Activated CD4-positive, alpha-beta memory T cell treated with anti-CD3 and anti-CD28 coated beads for 36 hours (primary cell): ENCODE measurements around the gene TNNT1. TPM values are rescaled to one million over a fixed set of nuclear protein-coding genes. Genes with fewer than 3 reads are reported as not detected.
A peak's percentile ranks its signal among the peaks of the same experiment; 100 is the strongest.

Experiments used
- CTCF ChIA-PET: fragments of 350-600 bp; sonication (Branson Sonifier 250); formaldehyde crosslinking; loops from one replicate; lab custom pipeline; 2021; ENCODE audit warnings: antibody characterized with exemption, inconsistent platforms; lab: Charles Lee
- POLR2A ChIA-PET: fragments of 350-600 bp; sonication (Branson Sonifier 250); formaldehyde crosslinking; loops from one replicate; lab custom pipeline; 2021; ENCODE audit warnings: antibody characterized with exemption; lab: Charles Lee
- DNase-seq: peaks from one replicate; pipeline ENCODE4 v3.0.0-alpha.2; 2020
- H3K27ac Mint-ChIP-seq: one replicate; pipeline ENCODE4 v1.8.0; 2021; ENCODE audit warnings: mixed read lengths
- H3K27me3 Mint-ChIP-seq: one replicate; pipeline ENCODE4 v1.8.0; 2021; ENCODE audit warnings: mixed read lengths
- H3K36me3 Mint-ChIP-seq: one replicate; pipeline ENCODE4 v1.8.0; 2021; ENCODE audit warnings: mixed read lengths
- H3K4me1 Mint-ChIP-seq: one replicate; pipeline ENCODE4 v1.8.0; 2021; ENCODE audit warnings: low read depth, mixed read lengths
- H3K4me3 Mint-ChIP-seq: one replicate; pipeline ENCODE4 v1.8.0; 2021; ENCODE audit warnings: mild to moderate bottlenecking, mixed read lengths
- H3K9me3 Mint-ChIP-seq: one replicate; pipeline ENCODE4 v1.8.0; 2021; ENCODE audit warnings: mixed read lengths
- intact Hi-C: fragments of 100-400 bp; cut with micrococcal nuclease; formaldehyde crosslinking; loops from one replicate; pipeline ENCODE4 v1.15.1; 2023
- total RNA-seq, 2 experiments: library from RNA; stranded (reverse); gene quantifications; one replicate each; pipeline ENCODE4 v1.2.3, GENCODE V29; 2021

TNNT1 gene
- total RNA-seq, 2 experiments from 2014 or later, result not detected

- ChIA-PET POLR2A (no interaction called here), CTCF (interaction anchor here (0.8 kb wide), 1 partner anchor 12 kb away, joined by 5 read pairs; no protein-coding TSS in a partner anchor)
- no peak for DNase-seq
- Mint-ChIP-seq H3K4me3 (no peak overlapping the region), H3K9me3 (peaks cover 12% of the 10 kb centered on the region), H3K36me3 (no peaks in the 10 kb centered on the region), H3K27ac (no peak overlapping the region), H3K4me1 (peaks cover 16% of the 10 kb centered on the region), H3K27me3 (peaks cover 28% of the 10 kb centered on the region)
- intact Hi-C loops, result no loop called here
These were observed 4.8 kb upstream of the TNNT1 start for GRCh38 chr19:55153652-55154264.

- DNase-seq, result no peak
- intact Hi-C loops, result no loop called here
- CTCF ChIA-PET, result interaction anchor here (1.1 to 1.9 kb wide), 2 partner anchors 8 to 10 kb away, joined by 4 to 7 read pairs; no protein-coding TSS in a partner anchor
These were observed 3.0 kb upstream of the TNNT1 start for GRCh38 chr19:55152017-55152416.

GRCh38 chr19:55147545-55148251, 1.3 kb downstream of the TNNT1 start:
- intact Hi-C loops, result no loop called here
- no peak overlapping the region for H3K27ac Mint-ChIP-seq
- POLR2A ChIA-PET, result no interaction called here
- peaks cover 12% of the 10 kb centered on the region for H3K9me3 Mint-ChIP-seq
- no peak for DNase-seq
- H3K27me3 Mint-ChIP-seq, result peaks cover 40% of the 10 kb centered on the region
- peaks cover 3% of the 10 kb centered on the region for H3K4me1 Mint-ChIP-seq
- H3K4me3 Mint-ChIP-seq, result no peak overlapping the region
- CTCF ChIA-PET, result interaction anchor here (0.7 kb wide), 1 partner anchor 60 kb away, joined by 3 read pairs; no protein-coding TSS in a partner anchor
- no peaks in the 10 kb centered on the region for H3K36me3 Mint-ChIP-seq

More at GRCh38 chr19:55152017-55152416, 3.0 kb upstream of the TNNT1 start:
- Mint-ChIP-seq H3K27me3 (peaks cover 27% of the 10 kb centered on the region), H3K27ac (peak overlapping the region; percentile 38), H3K9me3 (peaks cover 12% of the 10 kb centered on the region), H3K36me3 (no peaks in the 10 kb centered on the region), H3K4me1 (peaks cover 16% of the 10 kb centered on the region), H3K4me3 (no peak overlapping the region)
- POLR2A ChIA-PET, result no interaction called here

GRCh38 chr19:55146705-55147273, 2.2 kb downstream of the TNNT1 start:
- Mint-ChIP-seq H3K27me3 (peaks cover 42% of the 10 kb centered on the region), H3K4me3 (no peak overlapping the region), H3K9me3 (peaks cover 6% of the 10 kb centered on the region), H3K4me1 (peaks cover under 1% of the 10 kb centered on the region), H3K27ac (no peak overlapping the region), H3K36me3 (no peaks in the 10 kb centered on the region)
- CTCF ChIA-PET, result interaction anchor here (1.0 to 1.5 kb wide), 3 partner anchors 10 to 357 kb away, joined by 3 to 6 read pairs (median 4); no protein-coding TSS in a partner anchor
- POLR2A ChIA-PET, result no interaction called here
- no peak for DNase-seq
- intact Hi-C loops, result no loop called here

- Mint-ChIP-seq H3K4me3 (no peak overlapping the region), H3K27ac (no peak overlapping the region), H3K9me3 (peaks cover under 1% of the 10 kb centered on the region), H3K27me3 (peaks cover 44% of the 10 kb centered on the region), H3K4me1 (peaks cover under 1% of the 10 kb centered on the region), H3K36me3 (no peaks in the 10 kb centered on the region)
- ChIA-PET CTCF (interaction anchor here (1.0 to 1.5 kb wide), 3 partner anchors 10 to 358 kb away, joined by 3 to 6 read pairs (median 4); no protein-coding TSS in a partner anchor), POLR2A (no interaction called here)
- intact Hi-C loops, result no loop called here
- DNase-seq, result peak; percentile 40
These were observed 2.8 kb downstream of the TNNT1 start for GRCh38 chr19:55146078-55146704.

- POLR2A ChIA-PET, result no interaction called here
- DNase-seq, result no peak
- H3K27ac Mint-ChIP-seq, result no peak overlapping the region
- H3K4me3 Mint-ChIP-seq, result no peak overlapping the region
- CTCF ChIA-PET, result no interaction called here
- H3K9me3 Mint-ChIP-seq, result no peaks in the 10 kb centered on the region
- intact Hi-C loops, result no loop called here
- H3K4me1 Mint-ChIP-seq, result peaks cover 3% of the 10 kb centered on the region
- no peaks in the 10 kb centered on the region for H3K36me3 Mint-ChIP-seq
- peaks cover 50% of the 10 kb centered on the region for H3K27me3 Mint-ChIP-seq
These were observed 3.8 kb downstream of the TNNT1 start for GRCh38 chr19:55145232-55145631.

GRCh38 chr19:55141696-55142095, 7.3 kb downstream of the TNNT1 start:
- CTCF ChIA-PET, result interaction anchor here (0.6 to 4.3 kb wide), 22 partner anchors 10 to 563 kb away, joined by 3 to 70 read pairs (median 4); partner anchors contain the start of genes UBE2S and ZNF628
- Mint-ChIP-seq H3K9me3 (no peaks in the 10 kb centered on the region), H3K36me3 (no peaks in the 10 kb centered on the region), H3K27me3 (peaks cover 45% of the 10 kb centered on the region), H3K4me3 (no peak overlapping the region), H3K27ac (no peak overlapping the region), H3K4me1 (peaks cover 3% of the 10 kb centered on the region)
- intact Hi-C loops, result loop anchor here (5.0 kb wide), 1 partner anchor 361 kb away; no protein-coding TSS in a partner anchor
- POLR2A ChIA-PET, result no interaction called here
- no peak for DNase-seq

GRCh38 chr19:55137915-55138314, 11.1 kb downstream of the TNNT1 start:
- Mint-ChIP-seq H3K36me3 (no peaks in the 10 kb centered on the region), H3K4me3 (no peak overlapping the region), H3K4me1 (peaks cover 3% of the 10 kb centered on the region), H3K27ac (no peak overlapping the region), H3K27me3 (peaks cover 32% of the 10 kb centered on the region), H3K9me3 (no peaks in the 10 kb centered on the region)
- ChIA-PET CTCF (interaction anchor here (0.7 kb wide), 1 partner anchor 12 kb away, joined by 3 read pairs; no protein-coding TSS in a partner anchor), POLR2A (no interaction called here)
- no peak for DNase-seq
- intact Hi-C loops, result no loop called here

- H3K4me3 Mint-ChIP-seq, result no peak overlapping the region
- peaks cover 34% of the 10 kb centered on the region for H3K27me3 Mint-ChIP-seq
- no peak overlapping the region for H3K27ac Mint-ChIP-seq
- peaks cover 3% of the 10 kb centered on the region for H3K4me1 Mint-ChIP-seq
- DNase-seq, result no peak
- intact Hi-C loops, result no loop called here
- H3K9me3 Mint-ChIP-seq, result no peaks in the 10 kb centered on the region
- no peaks in the 10 kb centered on the region for H3K36me3 Mint-ChIP-seq
- POLR2A ChIA-PET, result no interaction called here
- CTCF ChIA-PET, result interaction anchor here (1.0 kb wide), 1 partner anchor 48 kb away, joined by 4 read pairs; no protein-coding TSS in a partner anchor
These were observed 12.5 kb downstream of the TNNT1 start for GRCh38 chr19:55136399-55137102.

GRCh38 chr19:55134736-55135135, 14.3 kb downstream of the TNNT1 start:
- no peak overlapping the region for H3K27ac Mint-ChIP-seq
- DNase-seq, result no peak
- POLR2A ChIA-PET, result no interaction called here
- intact Hi-C loops, result no loop called here
- H3K4me1 Mint-ChIP-seq, result no peaks in the 10 kb centered on the region
- peaks cover 36% of the 10 kb centered on the region for H3K27me3 Mint-ChIP-seq
- no peak overlapping the region for H3K4me3 Mint-ChIP-seq
- H3K9me3 Mint-ChIP-seq, result no peaks in the 10 kb centered on the region
- no peaks in the 10 kb centered on the region for H3K36me3 Mint-ChIP-seq
- CTCF ChIA-PET, result interaction anchor here (1.2 kb wide), 1 partner anchor 17 kb away, joined by 3 read pairs; the partner anchor contains the start of gene PPP1R12C
